ENCODE data around the gene GLG1.

The GLG1 gene

GRCh38 chr16:74641969-74642368, 35.1 kb upstream of the GLG1 start:
- Histone ChIP-seq H3K27me3 (replicated peaks; ENCODE audit: insufficient read depth, low read length) (no peaks in the 10 kb centered on the region), H4K20me1 (ENCODE audit: insufficient read depth, low read length) (no peaks in the 10 kb centered on the region), H3K9me3 (replicated peaks; ENCODE audit: insufficient read depth, low read length) (no peaks in the 10 kb centered on the region), H3K36me3 (replicated peaks; ENCODE audit: insufficient read depth, low read length) (no peaks in the 10 kb centered on the region; the same call in 1 of the 2 replicates), H2AFZ (ENCODE audit: low read length) (no peak overlapping the region), H3K9me2 (replicated peaks; ENCODE audit: insufficient read depth, low read length) (no peaks in the 10 kb centered on the region), H3K4me1 (ENCODE audit: low read length) (no peaks in the 10 kb centered on the region), H3F3A (ENCODE audit: insufficient read depth, low read length) (no peaks in the 10 kb centered on the region), H3K4me3 (ENCODE audit: low read length) (no peak overlapping the region), H3K27ac (ENCODE audit: low read length) (no peak overlapping the region), H3K9ac (ENCODE audit: low read length) (no peak overlapping the region), H3K4me2 (ENCODE audit: low read depth, low read length) (no peak overlapping the region), H3K79me2 (ENCODE audit: low read length) (no peaks in the 10 kb centered on the region; the same call in 1 of the 2 replicates)
- no peak for DNase-seq
- TF ChIP-seq EZH2 (optimal IDR thresholded peaks at IDR 0.05; ENCODE audit: low read depth, low read length) = no peak

- no peaks in the 10 kb centered on the region for H3K27me3 ChIP-seq (replicated peaks; ENCODE audit: insufficient read depth, low read length)
- H3K79me2 ChIP-seq (ENCODE audit: low read length) = no peaks in the 10 kb centered on the region
- no peak for DNase-seq
- H3K36me3 ChIP-seq (replicated peaks; ENCODE audit: insufficient read depth, low read length) = no peaks in the 10 kb centered on the region; the same call in 1 of the 2 replicates
- H3K4me2 ChIP-seq (ENCODE audit: low read depth, low read length) = no peak overlapping the region
- H3K9me2 ChIP-seq (replicated peaks; ENCODE audit: insufficient read depth, low read length) = no peaks in the 10 kb centered on the region
- no peak overlapping the region for H2AFZ ChIP-seq (ENCODE audit: low read length)
- no peaks in the 10 kb centered on the region for H3F3A ChIP-seq (ENCODE audit: insufficient read depth, low read length)
- TF ChIP-seq EZH2 (optimal IDR thresholded peaks at IDR 0.05; ENCODE audit: low read depth, low read length) (no peak), EZH2phosphoT487 (IDR thresholded peaks at IDR 0.05; ENCODE audit: low read length) (no peak)
- H4K20me1 ChIP-seq (ENCODE audit: insufficient read depth, low read length) = no peaks in the 10 kb centered on the region
- H3K4me1 ChIP-seq (ENCODE audit: low read length) = no peaks in the 10 kb centered on the region
- H3K9me3 ChIP-seq (replicated peaks; ENCODE audit: insufficient read depth, low read length) = no peaks in the 10 kb centered on the region
- no peak overlapping the region for H3K9ac ChIP-seq (ENCODE audit: low read length)
- H3K4me3 ChIP-seq (ENCODE audit: low read length) = no peak overlapping the region
- no peak overlapping the region for H3K27ac ChIP-seq (ENCODE audit: low read length)
These were observed 31.0 kb upstream of the GLG1 start for GRCh38 chr16:74637742-74638453.

- Histone ChIP-seq H3K4me2 (ENCODE audit: low read depth, low read length) (no peak overlapping the region), H3K9ac (ENCODE audit: low read length) (no peak overlapping the region)
These were observed 28.4 kb upstream of the GLG1 start for GRCh38 chr16:74635303-74635702.

GRCh38 chr16:74633686-74634085, 26.8 kb upstream of the GLG1 start:
- no peak overlapping the region for H3K4me3 ChIP-seq (ENCODE audit: low read length)
- H3K9me3 ChIP-seq (replicated peaks; ENCODE audit: insufficient read depth, low read length) = no peaks in the 10 kb centered on the region
- no peak for DNase-seq
- no peaks in the 10 kb centered on the region; the same call in 1 of the 2 replicates for H3K36me3 ChIP-seq (replicated peaks; ENCODE audit: insufficient read depth, low read length)
- no peak overlapping the region for H2AFZ ChIP-seq (ENCODE audit: low read length)
- H3K79me2 ChIP-seq (ENCODE audit: low read length) = no peaks in the 10 kb centered on the region
- H3K9ac ChIP-seq (ENCODE audit: low read length) = no peak overlapping the region
- H3K27ac ChIP-seq (ENCODE audit: low read length) = no peak overlapping the region
- H3K9me2 ChIP-seq (replicated peaks; ENCODE audit: insufficient read depth, low read length) = no peaks in the 10 kb centered on the region
- no peaks in the 10 kb centered on the region for H4K20me1 ChIP-seq (ENCODE audit: insufficient read depth, low read length)
- H3F3A ChIP-seq (ENCODE audit: insufficient read depth, low read length) = no peaks in the 10 kb centered on the region
- no peaks in the 10 kb centered on the region for H3K27me3 ChIP-seq (replicated peaks; ENCODE audit: insufficient read depth, low read length)
- TF ChIP-seq CTCF (IDR thresholded peaks at IDR 0.05; ENCODE audit: low read length) (no peak), EZH2 (optimal IDR thresholded peaks at IDR 0.05; ENCODE audit: low read depth, low read length) (no peak), EZH2phosphoT487 (IDR thresholded peaks at IDR 0.05; ENCODE audit: low read length) (no peak)
- H3K4me2 ChIP-seq (ENCODE audit: low read depth, low read length) = no peak overlapping the region
- H3K4me1 ChIP-seq (ENCODE audit: low read length) = no peaks in the 10 kb centered on the region

More at GRCh38 chr16:74635303-74635702, 28.4 kb upstream of the GLG1 start:
- Histone ChIP-seq H3K27me3 (replicated peaks; ENCODE audit: insufficient read depth, low read length) (no peaks in the 10 kb centered on the region), H2AFZ (ENCODE audit: low read length) (no peak overlapping the region), H3K9me2 (replicated peaks; ENCODE audit: insufficient read depth, low read length) (no peaks in the 10 kb centered on the region), H3K79me2 (ENCODE audit: low read length) (no peaks in the 10 kb centered on the region), H3K4me3 (ENCODE audit: low read length) (no peak overlapping the region), H3K9me3 (replicated peaks; ENCODE audit: insufficient read depth, low read length) (no peaks in the 10 kb centered on the region), H3K36me3 (replicated peaks; ENCODE audit: insufficient read depth, low read length) (no peaks in the 10 kb centered on the region; the same call in 1 of the 2 replicates), H3F3A (ENCODE audit: insufficient read depth, low read length) (no peaks in the 10 kb centered on the region), H4K20me1 (ENCODE audit: insufficient read depth, low read length) (no peaks in the 10 kb centered on the region), H3K27ac (ENCODE audit: low read length) (no peak overlapping the region), H3K4me1 (ENCODE audit: low read length) (no peaks in the 10 kb centered on the region)
- no peak for TF ChIP-seq CTCF (IDR thresholded peaks at IDR 0.05; ENCODE audit: low read length)
- no peak for TF ChIP-seq EZH2phosphoT487 (IDR thresholded peaks at IDR 0.05; ENCODE audit: low read length)
- no peak for TF ChIP-seq EZH2 (optimal IDR thresholded peaks at IDR 0.05; ENCODE audit: low read depth, low read length)
- no peak for DNase-seq
